Measurements from ENCODE around the gene UBE2G2.

UBE2G2 gene

GRCh38 chr21:44742418-44743153 lies 59.0 kb downstream of the UBE2G2 start:
- DNase-seq: no peak

DNA sequence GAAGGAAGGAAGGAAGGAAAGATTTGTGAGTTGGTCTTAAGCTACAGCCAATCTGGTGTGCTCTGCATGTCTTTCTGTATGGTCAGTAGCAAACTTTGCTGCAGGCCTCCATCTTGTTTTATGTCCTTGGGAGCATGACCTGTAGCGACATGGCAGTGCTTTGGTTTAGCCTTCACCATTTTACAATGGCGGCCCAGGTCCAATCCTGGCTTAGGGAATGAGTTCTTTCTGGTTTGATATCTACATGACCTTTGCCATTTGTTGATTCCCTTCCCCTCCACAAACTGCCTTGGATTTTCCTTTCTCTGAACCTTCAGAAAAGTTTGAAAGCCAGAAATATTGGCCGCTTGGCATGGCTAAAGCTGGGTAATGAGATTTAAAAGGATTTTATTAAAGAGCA lies 59.7 kb downstream of the UBE2G2 start:
- no peak for DNase-seq

GRCh38 chr21:44740742-44741141 lies 60.9 kb downstream of the UBE2G2 start:
- DNase-seq: no peak

- no peak for DNase-seq
Observed at GRCh38 chr21:44739316-44739715, 62.3 kb downstream of the UBE2G2 start.

GRCh38 chr21:44738621-44739020 lies 63.0 kb downstream of the UBE2G2 start:
- no peak for DNase-seq

- DNase-seq: no peak
Observed at GRCh38 chr21:44737706-44738354, 63.8 kb downstream of the UBE2G2 start.

GRCh38 chr21:44736291-44737004 lies 65.2 kb downstream of the UBE2G2 start:
- no peak for DNase-seq

GRCh38 chr21:44735821-44736220 lies 65.8 kb downstream of the UBE2G2 start:
- no peak for DNase-seq

- DNase-seq: no peak
Observed at GRCh38 chr21:44734841-44735240, 66.8 kb downstream of the UBE2G2 start.

GRCh38 chr21:44734026-44734745 lies 67.4 kb downstream of the UBE2G2 start:
- no peak for DNase-seq

GRCh38 chr21:44732956-44733355 lies 68.7 kb downstream of the UBE2G2 start:
- no peak for DNase-seq

DNA sequence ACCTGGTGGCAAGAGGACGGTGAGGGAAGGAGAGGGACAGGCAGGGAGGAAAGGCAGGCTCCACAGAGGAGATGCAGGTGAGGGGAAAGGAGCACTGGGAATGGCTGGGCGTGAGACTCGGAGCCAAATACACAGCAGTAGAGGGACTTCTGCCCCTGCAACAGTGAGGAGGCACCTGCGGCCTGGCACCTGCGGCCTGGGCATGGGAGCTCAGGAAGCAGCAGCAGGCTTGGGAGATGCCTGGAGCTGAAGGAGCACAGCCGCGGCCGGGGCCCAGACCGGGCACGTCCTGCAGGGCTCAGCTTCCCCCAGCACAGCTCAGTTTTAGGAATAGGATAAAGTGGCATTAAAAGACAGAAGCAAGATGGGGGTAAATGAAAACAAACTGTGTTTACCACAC lies 69.4 kb downstream of the UBE2G2 start:
- no peak for DNase-seq

DNA sequence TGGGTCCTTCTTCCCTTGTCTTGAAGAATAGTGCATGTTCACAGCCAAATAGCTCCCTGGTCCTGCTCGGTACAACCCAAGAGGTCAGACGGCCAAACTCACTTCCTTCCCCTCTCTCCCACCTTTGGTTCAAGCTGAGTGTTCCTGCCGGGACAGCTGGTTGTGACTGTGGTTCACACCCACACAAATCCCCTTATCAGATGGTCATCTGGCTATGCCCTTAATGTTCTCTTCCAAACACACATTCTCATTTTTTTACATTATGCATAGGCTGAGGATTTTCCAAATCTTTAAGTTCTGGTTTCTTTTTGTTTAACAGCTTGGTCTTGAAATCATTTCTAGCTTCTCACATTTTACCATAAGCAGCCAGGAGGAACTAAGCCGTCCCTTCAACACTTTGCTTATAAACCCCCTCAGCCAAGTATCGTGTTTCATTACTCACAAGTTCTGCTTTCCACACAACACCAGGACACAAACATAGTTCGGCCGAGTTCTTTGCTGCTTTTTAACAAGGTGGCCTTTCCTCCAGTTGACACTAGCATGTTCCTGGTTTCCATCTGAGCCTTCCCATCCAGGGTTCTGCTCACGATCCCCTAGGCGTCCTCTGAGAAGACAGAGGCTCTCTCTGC lies 70.6 kb downstream of the UBE2G2 start:
- DNase-seq: no peak

- no peak for DNase-seq
Observed at GRCh38 chr21:44730028-44730395, 71.6 kb downstream of the UBE2G2 start.

- no peak for DNase-seq
Observed at GRCh38 chr21:44729336-44730027, 72.1 kb downstream of the UBE2G2 start.

GRCh38 chr21:44728716-44729115 lies 72.9 kb downstream of the UBE2G2 start:
- DNase-seq: no peak

DNA sequence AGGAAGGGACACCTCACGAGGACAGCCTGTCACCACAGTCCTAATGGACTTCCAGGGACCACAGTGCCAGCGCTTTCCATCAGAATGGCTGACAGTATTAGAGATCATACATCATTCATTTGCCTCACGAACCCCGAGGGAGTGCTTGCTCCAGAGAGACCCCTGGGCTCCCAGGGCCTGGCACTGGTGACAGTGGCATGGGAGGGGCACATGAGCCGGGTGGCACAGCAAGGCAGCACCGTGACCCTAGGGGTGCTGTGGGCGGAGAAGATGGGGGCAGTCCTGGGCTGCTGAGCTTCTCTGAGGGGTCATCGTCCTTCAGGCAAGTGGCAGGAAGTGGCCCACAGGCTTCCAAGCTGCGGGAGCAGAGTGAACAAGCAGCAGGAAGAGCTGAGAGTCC lies 73.9 kb downstream of the UBE2G2 start:
- no peak for DNase-seq

- no peak for DNase-seq
Observed at GRCh38 chr21:44727321-44727720, 74.3 kb downstream of the UBE2G2 start.

GRCh38 chr21:44726826-44727225 lies 74.8 kb downstream of the UBE2G2 start:
- DNase-seq: no peak

GRCh38 chr21:44724926-44725325 lies 76.7 kb downstream of the UBE2G2 start:
- DNase-seq: no peak

DNA sequence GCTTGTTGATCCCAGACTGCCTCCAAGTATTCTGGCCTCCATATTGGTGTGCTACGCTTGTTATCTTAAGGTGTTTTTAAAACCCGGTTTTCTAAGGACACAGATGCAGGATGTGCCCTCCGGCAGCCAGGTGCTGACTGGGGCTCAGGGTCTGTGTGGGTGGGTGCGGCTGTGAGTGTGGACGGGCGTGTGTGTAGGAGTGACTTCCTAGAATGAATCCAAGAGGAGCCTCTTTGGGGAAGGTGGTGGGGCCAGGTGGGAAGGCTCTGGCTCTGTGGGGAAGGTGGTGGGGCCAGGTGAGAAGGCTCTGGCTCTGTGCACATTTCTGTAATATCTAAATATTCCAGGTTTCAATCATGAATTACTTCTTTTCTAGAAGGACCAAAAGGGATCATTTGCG lies 77.4 kb downstream of the UBE2G2 start:
- no peak for DNase-seq
